ENCODE data around the gene CDH4.

The CDH4 gene

GRCh38 chr20:61881861-61882260 lies 629.8 kb downstream of the CDH4 start:
- DNase-seq: no peak

GRCh38 chr20:61882716-61883615 lies 630.9 kb downstream of the CDH4 start:
- DNase-seq: no peak

DNA sequence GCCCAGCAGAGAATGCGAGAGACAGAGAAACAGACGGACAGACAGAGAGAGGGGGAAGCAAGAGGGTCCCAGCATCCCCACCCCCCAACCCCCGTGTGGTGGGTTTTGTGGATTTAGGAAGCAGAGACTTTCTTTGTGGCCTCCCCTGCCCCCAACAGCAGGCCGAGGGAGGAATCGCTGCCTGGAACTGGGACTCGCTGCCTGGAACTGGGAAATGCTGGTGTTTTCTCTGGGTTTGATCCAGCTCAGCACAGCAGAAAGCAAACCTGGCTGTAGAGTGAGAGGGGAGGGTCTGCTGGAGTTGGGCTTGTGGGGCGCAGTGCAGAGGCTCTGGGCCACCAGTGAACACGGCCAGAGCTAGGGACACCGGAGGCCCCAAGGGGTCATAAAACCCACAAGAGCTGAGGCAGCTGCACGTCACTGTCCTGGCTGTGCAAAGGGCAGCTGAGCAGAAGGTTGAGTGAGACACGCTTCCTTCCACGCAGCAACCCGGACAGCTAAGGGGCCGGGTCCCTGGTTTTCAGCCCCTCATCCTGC lies 631.9 kb downstream of the CDH4 start:
- no peak for DNase-seq

DNA sequence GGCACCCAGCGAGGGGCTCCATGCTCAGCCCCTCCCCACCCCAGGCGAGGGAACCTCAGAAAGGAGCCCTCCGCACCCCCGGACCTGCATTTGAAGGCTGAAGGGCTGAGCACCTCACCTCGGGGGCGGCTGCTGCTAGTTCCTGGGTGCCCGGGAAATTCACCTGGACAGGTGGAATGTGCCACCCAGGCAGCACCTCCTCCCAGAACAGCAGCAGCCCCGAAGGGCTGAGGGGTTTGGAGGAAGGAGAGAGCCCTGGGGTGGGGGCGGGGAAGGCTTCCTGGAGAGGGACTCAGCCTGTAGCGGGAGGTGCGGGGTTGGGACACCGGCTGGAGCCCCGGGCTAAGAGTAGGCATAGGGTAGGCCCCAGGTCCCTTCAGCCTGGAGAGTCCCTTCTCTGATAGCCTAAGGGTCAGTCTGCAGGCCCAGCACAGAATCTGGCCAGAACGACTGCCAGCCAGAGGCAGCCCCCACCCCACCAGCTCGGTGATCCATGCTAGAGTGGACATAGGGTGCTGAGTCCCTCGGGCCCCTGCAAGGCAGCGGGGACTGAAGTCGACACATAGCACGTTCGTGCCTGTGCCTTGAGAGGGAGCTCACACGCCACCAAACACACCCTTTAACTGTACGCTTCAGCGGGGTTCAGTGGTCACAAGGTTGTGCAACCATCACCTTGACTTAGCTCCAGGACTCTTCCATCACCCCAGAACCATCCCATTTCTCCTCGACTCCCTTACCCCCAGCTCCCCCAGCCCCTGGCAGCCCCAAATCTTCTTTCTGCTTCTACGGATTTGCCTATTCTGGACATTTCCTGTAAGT lies 632.7 kb downstream of the CDH4 start:
- DNase-seq: no peak

GRCh38 chr20:61885759-61886715 lies 634.0 kb downstream of the CDH4 start:
- no peak for DNase-seq

- peak; percentile 34 for DNase-seq
Measured at GRCh38 chr20:61886721-61887595, 634.9 kb downstream of the CDH4 start.

DNA sequence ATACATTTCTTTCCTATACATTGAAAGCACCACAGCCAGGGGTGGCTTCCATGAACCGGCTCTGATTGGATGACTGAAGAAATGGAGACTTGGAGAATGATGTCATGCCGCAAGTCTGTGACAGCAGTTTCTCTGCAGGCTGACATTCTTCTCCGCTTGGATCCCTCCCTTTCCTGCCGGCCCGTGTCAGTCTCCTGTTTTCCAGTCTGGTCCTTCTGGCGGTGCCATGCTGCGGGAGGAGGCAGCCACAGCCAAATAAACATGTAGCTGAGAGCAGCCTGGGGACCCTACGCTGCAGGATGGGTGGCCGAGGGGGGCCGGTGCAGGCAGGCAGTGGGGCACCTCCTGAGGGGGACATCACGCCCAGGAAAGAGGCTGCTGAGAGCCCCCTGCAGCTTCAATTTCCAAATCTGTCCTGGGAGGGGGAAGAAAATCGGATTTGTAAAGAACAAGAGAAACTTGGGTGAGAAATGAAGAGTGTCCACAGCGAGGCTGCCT lies 635.6 kb downstream of the CDH4 start:
- DNase-seq: no peak

DNA sequence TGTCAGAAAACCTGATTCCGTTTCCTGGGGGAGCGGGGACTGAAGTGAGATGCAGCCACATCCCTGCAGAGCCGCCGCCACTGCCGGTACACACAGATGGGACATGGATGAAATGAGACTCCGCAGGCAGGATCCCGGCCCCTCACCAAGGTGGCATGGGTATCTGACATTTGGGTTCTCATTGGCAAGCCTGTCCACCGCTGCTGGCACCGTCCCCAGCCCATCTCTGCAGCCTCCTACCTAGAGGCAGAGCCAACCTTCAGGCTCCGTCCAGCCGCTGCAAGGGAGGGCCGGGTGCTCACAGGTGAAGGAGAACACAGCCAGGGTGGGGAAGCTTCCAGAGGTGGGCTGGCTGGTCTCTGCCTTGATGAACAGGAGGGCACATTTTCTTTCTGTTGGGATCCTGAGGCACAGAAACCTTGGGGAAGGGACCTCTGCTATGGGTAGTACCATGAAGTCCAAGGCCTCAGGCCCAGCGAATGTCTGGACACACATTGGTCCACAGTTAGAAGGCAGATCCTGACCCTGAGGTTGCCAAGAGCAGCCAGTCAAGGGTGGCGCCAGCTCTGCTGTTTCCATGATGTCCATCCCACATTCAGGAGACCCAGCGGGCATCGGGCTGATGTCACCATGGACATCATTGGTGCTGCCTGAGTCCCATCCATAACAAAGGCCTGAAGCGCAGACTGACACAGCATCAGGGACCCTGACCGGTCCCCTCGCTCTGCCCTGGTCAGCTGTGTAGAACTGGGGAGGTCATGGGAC lies 636.2 kb downstream of the CDH4 start:
- DNase-seq: no peak

- no peak for DNase-seq
Measured at GRCh38 chr20:61889659-61890058, 637.6 kb downstream of the CDH4 start.

DNA sequence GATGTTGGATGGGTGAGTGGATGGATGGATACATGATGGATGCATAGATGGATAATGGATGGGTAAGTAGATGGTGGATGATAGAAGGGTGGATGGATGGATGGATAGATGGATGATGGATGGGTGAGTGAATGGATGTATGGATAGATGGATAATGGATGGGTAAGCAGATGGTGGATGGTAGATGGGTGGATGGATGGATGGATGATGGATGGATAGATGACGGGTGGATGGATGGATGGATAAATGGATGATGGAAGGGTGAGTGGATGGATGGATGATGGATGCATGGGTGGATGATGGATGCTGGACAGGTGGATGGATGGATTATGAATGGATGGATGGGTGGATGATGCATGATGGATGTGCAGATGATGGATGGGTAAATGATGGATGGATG lies 638.1 kb downstream of the CDH4 start:
- no peak for DNase-seq

DNA sequence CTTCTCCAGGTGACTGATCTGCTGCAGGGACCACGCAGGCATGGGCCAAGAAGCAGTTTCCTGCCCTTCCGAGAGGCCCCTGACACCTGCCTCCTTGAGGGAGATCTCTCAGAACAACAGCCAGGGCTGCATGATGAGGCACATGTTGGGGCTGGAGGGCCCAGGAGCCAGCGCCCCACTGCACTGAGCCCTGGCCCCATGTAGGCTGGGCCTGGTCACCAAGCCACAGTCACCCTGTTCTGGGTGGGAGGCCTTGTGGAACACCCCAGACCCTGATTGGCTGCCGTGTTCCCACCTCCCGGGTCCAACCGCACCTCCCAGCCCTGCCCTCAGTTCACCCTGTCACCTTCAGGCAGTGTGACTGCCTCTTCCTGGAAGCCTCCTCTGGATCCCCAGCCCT lies 639.4 kb downstream of the CDH4 start:
- no peak for DNase-seq

- DNase-seq: no peak
Measured at GRCh38 chr20:61891916-61892649, 640.0 kb downstream of the CDH4 start.

- DNase-seq: no peak
Measured at GRCh38 chr20:61895016-61895415, 643.0 kb downstream of the CDH4 start.

GRCh38 chr20:61895686-61896057 lies 643.6 kb downstream of the CDH4 start:
- no peak for DNase-seq

DNA sequence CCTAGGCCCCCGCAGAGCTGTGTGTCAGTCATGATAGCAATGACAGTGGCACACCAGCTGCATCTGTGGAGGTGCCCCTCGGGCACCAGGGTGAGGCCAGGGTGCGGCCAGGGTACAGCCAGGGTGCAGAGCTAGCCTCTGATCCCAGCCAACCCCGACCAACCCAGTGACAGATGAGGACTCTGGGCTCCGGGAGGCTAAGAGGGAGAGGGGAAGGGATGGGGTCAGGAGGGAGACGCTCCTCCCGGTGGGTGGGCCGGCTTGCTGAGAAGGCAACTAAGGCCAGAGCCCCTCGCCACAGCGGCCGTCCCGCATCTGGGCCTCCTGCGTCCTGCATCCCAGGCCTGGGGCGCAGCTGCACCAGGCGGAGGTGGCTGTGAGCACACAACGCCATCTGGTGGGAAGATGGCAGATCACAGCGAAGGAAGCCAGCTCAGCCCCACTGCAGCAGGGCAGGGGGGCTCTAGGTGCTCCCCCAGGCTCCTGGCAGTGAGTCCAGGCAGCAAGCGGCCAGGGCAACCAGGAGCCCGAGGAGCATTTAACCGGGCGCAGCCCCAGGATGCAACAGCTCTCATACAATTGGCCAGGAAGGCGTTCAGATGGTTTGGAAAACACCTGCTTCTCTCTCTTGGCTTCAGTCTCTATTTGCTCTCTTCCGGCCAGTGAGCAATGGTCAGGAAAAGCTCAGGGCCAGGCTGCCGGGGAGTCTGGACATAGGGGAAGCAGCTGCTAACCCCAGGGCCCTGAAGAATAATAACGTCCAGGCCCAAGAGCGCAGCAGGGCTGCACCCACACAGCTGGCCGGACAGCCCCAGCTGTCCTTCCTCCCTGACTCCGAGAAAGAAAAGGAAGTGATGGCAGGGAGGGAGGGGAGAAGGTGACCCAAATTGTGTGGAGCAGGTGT lies 644.2 kb downstream of the CDH4 start:
- DNase-seq: peak; percentile 24

DNA sequence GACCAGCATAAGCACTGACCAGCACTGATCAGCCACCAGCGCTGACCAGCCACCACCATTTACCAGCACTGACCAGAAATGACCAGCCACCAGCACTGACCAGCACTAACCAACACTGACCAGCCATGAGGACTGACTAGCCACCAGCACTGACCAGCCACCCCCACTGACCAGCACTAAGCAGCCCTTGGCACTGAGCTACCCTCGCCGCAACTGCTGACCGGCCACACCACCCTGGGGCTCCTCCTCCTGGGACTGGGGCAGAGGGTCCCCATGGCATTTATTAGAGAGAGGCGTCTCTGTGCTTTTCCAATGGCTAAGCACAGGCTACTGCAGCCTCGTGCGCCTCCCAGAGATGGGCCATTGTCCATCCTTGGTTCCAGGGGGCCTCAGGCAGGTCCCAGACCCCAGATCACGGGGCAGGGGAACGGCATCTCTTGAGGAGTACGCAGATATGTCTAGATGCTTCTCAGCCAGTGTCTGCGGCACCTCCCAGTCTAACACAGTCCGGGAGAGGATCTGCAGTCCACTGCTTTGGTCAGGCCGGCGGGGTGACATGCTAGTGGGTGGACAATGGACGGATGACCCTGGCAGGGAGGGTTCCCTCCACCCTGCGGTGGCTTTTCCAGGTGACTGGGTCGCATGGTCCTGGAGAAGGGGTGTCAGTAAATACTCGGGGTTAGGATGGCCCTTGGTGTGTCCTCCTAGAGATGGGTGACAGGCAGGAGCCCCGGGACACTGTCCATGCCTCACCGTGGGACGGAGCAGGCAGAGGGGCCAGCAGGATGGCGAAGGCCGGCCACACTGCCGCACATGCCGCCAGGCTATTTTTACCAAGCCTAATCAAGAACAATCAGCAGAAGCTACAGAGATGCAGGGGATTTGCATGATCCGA lies 645.6 kb downstream of the CDH4 start:
- no peak for DNase-seq

DNA sequence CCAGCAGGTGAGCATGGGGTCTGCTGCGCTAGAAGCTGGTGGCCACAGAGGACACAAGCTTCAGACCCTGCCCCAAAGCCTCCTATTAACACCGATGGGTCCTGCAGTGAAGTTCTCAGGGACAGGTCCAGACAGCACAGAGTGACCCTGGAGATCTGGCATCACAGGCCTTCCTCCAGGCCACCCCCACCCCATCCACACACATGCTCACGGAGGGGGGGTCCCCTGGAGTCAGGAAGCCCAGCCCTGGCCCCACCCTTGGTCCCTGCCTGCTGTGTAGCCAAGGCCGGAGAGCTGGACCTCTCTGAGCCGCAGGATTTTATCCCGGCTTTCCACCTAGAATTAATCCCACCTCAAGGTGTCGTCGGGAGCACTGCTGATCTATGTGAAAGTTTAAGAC lies 646.3 kb downstream of the CDH4 start:
- no peak for DNase-seq

Data from fibroblast of skin of right quadriceps (primary cell).